EL (cell line): ENCODE measurements around the gene ROBO1.

Experiments used
- DNase-seq: peaks from one replicate; pipeline ENCODE4 v3.0.0-alpha.2; 2016

The ROBO1 gene

GRCh38 chr3:79297245-79297960 is 470.4 kb downstream of the ROBO1 start:
- DNase-seq = peak; percentile 86

- DNase-seq = peak; percentile 26
Measured at GRCh38 chr3:79286882-79287281, 480.9 kb downstream of the ROBO1 start.

- DNase-seq = no peak
Measured at GRCh38 chr3:79285871-79286270, 481.9 kb downstream of the ROBO1 start.

GRCh38 chr3:79285380-79285779 is 482.4 kb downstream of the ROBO1 start:
- DNase-seq = no peak

- DNase-seq = no peak
Measured at GRCh38 chr3:79284781-79285180, 483.0 kb downstream of the ROBO1 start.

- DNase-seq = no peak
Measured at GRCh38 chr3:79278681-79279080, 489.1 kb downstream of the ROBO1 start.

GRCh38 chr3:79268422-79268821 is 499.4 kb downstream of the ROBO1 start:
- no peak for DNase-seq

- no peak for DNase-seq
Measured at GRCh38 chr3:79264892-79265291, 502.9 kb downstream of the ROBO1 start.

GRCh38 chr3:79263423-79263822 is 504.4 kb downstream of the ROBO1 start:
- no peak for DNase-seq

GRCh38 chr3:79258479-79258878 is 509.3 kb downstream of the ROBO1 start:
- DNase-seq = peak; percentile 25

GRCh38 chr3:79257791-79258190 is 510.0 kb downstream of the ROBO1 start:
- no peak for DNase-seq

- DNase-seq = peak; percentile 16
Measured at GRCh38 chr3:79255702-79256101, 512.1 kb downstream of the ROBO1 start.

- no peak for DNase-seq
Measured at GRCh38 chr3:79255292-79255691, 512.5 kb downstream of the ROBO1 start.

GRCh38 chr3:79253704-79254103 is 514.1 kb downstream of the ROBO1 start:
- DNase-seq = peak; percentile 11

- DNase-seq = no peak
Measured at GRCh38 chr3:79253271-79253670, 514.5 kb downstream of the ROBO1 start.

- no peak for DNase-seq
Measured at GRCh38 chr3:79250746-79251145, 517.1 kb downstream of the ROBO1 start.

- no peak for DNase-seq
Measured at GRCh38 chr3:79249701-79250100, 518.1 kb downstream of the ROBO1 start.

- DNase-seq = peak; percentile 71
Measured at GRCh38 chr3:79247725-79248043, 520.1 kb downstream of the ROBO1 start.

- no peak for DNase-seq
Measured at GRCh38 chr3:79246875-79247724, 520.7 kb downstream of the ROBO1 start.

- DNase-seq = no peak
Measured at GRCh38 chr3:79245284-79246138, 522.3 kb downstream of the ROBO1 start.

GRCh38 chr3:79236496-79236895 is 531.3 kb downstream of the ROBO1 start:
- peak; percentile 25 for DNase-seq

GRCh38 chr3:79233431-79234060 is 534.3 kb downstream of the ROBO1 start:
- peak; percentile 14 for DNase-seq

- DNase-seq = no peak
Measured at GRCh38 chr3:79230266-79230665, 537.5 kb downstream of the ROBO1 start.
